GM21526 (cell line): ENCODE data around the gene PSD4.

ENCODE experiments used
- ATAC-seq: cut with Tn5 transposase; IDR thresholded peaks from one replicate; pipeline ENCODE4 v1.9.1; 2021; ENCODE audit warnings: moderate library complexity; ENCODE audit not compliant: unreplicated experiment, low FRiP score

Gene PSD4

DNA sequence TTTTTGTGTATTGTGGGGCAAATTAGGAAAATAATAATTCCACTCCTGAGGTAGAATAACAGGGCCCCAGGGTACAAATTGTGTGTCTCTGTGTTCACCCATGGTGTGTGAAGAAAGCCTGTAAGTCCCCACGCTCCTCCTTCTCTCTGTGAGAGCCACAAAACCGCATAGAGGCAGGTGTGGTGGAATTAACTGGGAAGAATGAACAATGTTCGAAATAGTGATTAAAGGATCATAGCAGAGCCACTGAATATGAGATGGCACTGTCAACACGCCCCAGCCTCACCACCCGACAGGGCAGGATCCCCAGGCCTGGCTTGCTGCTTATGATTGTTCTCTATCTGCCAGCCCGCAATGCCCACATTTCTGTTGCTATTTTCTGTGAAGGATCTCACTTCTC is 32.3 kb upstream of the PSD4 start:
- no peak for ATAC-seq

DNA sequence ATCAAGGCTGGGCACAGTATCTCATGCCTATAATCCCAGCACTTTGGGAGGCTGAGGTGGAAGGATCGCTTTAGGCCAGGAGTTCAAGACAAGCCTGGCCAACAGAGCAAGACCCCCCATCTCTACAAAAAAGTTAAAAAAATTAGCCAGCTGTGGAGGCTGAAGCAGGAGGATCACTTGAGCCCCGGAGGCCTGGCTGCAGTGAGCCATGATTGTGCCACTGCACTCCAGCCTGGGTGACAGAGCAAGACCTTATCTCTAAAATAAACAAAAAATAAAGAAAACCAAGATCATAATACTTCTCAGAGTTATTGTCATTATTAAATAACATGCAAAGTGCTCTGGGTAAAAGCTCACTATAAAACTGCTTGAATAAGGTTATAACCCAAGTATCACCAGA is 31.5 kb upstream of the PSD4 start:
- ATAC-seq = no peak

DNA sequence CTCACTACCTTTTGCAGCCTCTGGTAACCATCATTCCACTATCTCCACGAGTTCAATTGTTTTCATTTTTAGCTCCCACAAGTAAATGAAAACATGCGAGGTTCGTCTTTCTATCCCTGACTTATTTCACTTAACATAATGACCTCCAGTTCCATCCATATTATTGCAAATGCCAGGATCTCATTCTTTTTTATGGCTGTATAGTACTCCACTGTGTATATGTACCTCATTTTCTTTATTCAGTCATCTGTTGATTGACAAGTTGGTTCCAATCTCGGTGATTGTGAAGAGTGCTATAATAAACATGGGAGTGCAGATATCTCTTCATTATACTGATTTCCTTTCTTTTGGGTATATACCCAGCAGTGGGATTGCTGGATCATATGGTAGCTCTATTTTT is 29.5 kb upstream of the PSD4 start:
- ATAC-seq = no peak

DNA sequence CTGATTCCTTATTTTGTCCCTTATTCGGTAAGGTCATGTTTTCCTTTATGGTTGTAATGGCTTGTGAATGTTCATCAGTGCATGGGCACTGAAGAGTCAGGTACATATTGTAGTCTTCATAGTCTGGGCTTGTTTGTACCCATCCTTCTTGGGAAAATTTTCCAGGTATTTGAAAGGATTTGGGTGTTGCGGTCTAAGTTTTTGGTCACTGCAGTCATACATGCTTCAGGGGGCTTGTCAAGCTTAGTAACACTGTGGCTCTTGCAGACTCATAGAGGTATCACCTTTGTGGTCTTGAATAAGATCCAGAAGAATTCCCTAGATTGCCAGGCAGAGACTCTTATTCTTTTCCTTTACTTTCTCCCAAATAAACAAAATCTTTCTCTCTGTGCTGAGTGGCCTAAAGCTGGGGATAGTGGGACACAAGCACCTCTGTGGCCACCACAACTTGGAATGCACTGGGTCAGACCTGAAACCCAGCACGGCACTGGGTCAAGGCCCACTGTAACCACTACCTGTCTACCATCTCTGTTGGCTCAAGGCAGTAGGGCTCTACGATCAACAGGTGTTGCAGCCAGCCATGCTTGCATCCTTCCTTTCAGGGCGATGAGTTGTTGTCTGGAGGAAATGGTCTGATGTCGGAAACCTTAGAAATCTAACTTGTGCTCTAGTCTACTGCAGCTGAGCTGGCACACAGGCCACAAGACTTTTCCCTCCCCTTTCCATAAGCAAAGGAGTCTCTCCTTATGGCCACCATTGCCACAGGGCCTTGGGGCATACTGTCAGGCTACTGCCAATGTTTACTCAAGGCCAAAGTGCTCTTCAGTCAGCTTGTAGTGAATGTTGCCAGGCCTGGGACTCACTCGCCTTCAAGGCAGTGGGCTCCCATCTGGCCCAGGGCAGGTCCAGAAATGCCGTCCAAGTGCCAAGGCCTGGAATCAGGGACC is 24.9 kb upstream of the PSD4 start:
- no peak for ATAC-seq

DNA sequence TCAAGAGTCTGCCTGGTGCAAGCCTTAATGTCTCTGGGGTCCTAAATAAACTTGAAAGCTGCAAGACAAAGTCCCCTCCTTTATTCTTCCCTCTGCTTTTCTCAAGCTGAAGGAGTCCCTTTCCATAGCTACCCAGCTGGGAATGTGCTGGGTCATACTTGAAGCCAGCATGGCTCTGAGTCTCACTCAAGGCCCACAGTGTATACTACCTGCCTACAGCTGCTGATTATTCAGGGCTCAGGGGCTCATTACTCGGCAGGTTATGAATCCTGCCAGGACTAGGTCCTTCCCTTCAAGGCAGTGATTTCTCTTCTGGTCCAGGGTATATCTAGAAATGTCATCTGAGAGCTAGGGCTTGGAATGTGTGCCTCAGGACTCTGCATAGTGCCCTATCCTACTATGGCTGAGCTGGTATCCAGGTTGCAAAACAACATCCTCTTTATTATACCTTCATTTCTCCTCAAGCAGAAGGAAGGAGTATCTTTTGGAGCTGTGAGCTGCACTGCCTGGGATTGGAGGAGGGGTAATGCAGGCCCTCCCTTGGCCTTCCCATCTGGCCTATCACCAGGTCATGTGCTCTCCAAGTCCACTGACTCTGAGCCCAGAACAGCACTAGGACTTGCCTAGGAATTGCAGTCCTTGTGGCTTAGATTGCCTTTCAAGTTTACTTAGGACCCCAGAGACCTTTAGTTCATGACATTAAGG is 24.1 kb upstream of the PSD4 start:
- ATAC-seq = no peak

DNA sequence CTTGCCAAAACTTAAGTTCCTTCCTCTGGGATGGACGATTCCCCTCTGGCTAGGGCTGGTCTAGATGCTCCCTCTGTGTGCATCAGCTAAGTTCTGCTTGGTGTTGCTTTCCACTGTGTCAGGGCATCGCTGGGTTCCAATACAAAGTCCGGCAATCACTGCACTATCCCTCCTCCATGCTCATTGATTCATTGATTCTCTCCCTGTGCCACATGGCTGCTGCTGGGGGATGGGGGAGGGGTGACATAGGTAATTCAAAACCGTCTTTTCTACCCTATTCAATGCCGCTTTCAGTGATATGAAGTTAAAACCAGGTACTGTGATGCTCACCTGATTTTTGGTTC is 23.5 kb upstream of the PSD4 start:
- ATAC-seq = no peak

DNA sequence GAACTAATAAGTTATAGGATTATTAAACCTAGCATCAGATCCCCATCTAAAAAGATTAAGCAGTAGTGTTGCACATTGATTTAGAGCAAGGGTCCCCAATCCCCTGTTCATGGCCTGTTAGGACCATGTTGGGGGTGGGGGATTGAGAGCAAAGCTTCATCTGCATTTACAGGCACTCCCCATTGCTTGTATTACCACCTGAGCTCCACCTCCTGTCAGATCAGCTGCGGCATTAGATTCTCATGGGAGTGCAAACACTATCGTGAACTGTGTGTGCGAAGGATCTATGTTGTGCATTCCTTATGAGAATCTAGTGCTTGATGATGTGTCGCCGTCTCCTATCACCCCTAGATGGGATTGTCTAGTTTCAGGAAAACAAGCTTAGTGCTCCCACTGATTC is 18.4 kb upstream of the PSD4 start:
- no peak for ATAC-seq

DNA sequence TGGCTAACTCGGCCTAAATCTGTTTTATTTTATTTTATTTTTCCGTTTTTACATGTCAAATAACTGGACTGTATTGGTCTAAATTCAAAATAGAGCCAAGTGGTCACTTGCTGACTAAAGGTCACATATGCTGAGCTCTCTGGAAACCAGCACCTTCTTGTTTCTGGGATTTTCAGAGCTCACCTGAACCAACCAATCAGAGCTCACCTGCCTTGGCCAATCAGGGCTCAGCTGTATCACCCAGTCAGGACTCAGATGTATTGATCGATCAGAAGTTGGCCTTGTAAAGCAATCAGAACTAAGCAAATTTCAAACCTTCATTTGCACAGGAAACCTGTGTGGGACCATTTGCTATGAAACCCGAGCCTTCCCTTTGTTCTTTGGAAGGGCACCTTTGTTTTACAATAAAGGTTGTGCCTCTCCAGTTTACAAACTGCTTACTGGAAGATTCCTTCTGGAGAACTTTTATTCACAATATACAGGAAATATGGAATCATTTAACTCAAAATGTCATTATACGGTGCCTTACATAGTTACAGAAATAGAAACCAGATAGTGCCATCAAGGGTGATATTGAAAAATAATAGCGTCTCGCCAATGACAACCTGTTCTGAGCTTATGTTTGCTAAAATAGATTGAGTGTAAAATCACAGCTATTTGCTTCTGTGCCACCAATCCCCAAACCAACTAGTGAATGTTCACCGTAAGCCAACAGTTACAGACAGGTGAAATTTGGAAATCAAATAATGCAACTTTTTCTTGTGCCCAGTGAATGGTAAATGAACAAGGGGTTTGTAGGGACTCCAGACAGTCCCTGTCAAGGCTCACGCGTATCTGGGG is 17.3 kb upstream of the PSD4 start:
- ATAC-seq = no peak

DNA sequence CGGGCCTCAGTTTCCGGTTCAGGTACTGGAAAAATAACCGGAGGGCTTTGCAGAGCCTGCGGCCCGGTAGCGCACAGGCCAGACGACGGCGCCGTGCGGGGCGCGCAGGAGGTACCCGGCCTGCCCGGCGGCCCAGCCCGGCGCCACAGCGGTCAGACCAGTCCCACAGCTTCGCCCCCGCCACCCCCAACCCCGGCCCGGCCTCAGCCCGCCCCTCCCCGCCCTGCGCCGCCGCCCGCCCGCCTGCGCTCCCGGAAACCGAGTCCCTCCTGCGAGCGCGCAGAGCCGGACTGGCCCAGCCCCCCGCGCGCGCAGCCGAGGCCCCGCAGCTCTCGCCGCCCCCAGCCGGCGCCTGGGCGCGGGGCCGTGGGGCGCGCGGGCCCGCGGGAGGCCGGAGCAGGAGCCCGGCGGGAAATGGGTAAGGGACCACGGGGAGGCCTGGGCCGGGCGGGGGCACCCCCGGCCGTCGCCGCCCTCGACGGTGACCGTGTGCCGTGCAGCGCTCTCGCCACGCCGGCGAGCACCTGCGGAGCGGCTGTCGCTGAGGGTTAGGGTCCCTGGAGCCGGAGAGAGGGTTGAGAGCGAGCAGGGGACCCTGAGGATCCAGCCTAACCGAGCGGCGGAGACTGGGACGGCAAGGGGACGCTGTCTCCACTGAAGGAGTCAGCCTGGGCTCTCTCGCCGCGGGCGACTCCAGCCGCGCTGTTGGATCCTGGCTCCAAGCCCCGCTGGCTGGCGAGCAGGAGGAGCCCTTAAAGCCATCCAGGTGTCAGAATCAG is 16.5 kb upstream of the PSD4 start:
- no peak for ATAC-seq

DNA sequence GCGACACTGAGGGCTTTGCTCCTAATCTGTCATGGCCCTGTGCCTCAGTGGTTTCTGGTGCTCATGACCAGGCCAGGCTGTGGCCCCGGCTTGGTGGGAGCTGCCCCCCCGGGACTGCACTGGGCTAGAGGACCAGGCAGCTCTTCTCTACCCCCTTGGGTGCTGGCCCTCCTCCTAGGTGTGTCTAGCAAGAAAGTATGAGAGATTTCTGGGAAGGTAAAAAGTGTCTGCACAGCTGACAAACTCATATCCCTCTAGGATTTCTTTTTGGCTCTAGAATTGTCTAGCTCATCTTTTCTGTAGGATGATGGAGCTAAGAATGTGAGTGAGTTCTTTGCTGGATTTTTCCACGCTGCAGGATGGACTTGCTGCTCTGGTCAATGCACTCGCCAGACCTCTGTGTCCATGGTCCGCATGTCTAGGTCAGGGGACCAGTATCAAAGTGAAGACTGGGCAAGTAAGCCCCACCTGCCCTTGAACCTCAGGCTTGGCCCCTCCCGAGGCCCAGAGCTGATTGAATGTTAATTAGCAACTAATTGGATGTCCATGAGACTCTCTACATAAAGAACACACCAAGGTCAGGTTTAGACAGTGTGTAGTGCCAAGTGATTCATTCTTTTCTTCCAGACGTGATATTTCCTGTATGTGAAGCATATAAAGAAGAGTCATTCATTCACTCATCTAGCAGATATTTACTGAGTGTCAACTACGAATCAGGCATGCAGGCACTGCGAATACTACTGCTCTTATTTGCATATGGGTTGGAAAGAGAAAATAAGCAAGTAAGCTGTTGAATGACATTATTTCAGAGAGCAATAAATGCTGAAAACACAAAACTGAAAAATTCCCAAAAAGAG is 15.6 kb upstream of the PSD4 start:
- no peak for ATAC-seq

DNA sequence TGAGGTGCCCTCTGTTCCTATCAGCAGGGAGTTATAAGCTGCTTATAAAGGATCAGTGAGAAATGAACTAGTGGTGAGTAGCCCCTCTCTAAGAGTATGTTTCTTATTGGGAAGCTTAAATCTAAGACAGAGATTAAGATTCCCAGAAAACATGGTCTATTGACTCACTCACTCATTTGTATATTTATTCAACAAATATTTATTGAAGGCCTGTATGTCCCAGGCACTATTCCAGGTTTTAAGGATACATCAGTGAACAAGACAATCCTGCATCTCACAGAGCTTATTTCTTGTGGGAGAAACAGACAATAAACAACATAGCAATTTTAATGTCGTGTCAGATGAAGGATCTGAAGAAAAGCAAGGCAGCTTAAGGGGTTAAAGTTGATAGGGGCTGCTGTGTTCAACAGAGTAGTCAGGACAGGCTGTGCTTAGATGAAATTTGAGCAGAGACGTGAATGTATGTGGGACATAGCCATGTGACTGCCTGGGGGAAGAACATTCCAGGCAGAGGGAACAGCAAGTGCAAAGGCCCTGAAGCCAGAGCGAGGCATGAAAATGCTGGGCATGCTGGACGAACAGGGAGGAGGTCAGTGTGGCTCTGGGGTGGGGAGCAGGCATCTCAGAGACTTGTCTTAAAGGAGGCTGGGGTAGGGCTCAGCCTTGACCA is 14.8 kb upstream of the PSD4 start:
- no peak for ATAC-seq

DNA sequence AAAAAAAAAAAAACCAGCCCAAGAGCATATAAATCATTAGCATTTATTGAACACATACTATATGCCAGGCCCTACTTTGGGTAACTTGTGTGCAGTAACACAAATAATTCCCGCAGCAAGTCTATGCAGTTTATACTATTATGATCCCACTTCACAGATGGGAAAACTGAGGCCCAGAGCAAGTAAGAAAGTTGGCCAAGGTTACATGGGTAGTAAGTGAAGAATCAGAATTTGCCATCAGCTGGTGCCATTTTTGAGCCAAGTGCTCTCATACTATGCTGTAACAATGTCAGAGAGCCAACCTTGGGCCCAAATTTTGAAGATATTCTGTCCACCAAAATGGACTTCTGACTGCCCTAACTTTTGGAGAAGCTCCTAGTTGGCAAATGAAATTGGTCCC is 13.5 kb upstream of the PSD4 start:
- ATAC-seq = no peak

DNA sequence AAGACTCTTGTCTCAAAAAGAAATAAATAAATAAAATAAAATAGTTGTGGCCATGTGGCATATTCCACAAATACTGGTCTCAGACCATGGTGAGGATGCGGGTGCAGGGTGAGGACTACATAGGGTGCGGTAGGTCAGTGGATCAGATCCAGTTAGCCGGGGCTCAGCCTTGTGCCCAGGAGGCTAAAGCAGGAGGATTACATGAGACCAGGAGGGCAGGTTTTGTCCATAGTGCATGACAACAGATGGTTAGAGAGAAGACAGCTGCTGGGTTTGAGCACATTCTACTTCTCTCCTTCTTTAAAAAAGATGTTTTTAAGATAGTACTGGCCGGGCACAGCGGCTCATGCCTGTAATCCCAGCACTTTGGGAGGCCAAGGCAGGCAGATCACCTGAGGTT is 12.8 kb upstream of the PSD4 start:
- no peak for ATAC-seq

DNA sequence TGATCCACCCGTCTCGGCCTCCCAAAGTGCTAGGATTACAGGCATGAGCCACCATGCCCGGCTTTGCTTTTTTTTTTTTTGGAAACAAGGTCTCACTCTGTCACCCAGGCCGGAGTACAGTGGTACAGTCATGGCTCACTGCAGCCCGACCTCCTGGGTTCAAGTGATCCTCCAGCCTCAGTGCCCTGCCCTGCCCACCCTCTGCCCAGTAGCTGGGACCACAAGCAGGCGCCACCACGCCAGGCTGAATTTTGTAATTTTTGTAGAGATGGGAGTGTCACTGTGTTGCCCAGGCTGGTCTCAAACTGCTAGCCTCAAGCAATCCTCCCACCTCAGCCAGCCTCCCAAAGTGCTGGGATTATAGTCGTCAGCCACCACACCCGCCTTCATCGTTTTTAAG is 11.6 kb upstream of the PSD4 start:
- no peak for ATAC-seq

DNA sequence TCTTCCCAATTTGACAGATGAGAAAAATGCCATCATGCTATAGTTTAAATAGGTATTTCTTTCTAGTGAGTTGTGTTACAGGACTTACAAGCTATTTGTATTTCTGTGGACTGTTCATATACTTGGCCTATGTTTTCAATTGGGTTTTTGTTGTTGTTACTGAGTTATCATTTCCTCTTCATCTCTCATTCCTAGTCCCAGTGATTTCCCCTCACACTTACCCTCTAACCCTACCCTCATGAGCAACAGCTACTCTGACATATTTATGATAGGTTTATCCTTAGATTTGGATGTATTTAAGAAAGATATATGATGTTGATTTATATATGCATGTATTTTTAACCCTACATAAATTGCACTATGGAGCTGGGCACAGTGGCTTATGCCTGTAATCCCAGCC is 10.9 kb upstream of the PSD4 start:
- ATAC-seq = no peak

DNA sequence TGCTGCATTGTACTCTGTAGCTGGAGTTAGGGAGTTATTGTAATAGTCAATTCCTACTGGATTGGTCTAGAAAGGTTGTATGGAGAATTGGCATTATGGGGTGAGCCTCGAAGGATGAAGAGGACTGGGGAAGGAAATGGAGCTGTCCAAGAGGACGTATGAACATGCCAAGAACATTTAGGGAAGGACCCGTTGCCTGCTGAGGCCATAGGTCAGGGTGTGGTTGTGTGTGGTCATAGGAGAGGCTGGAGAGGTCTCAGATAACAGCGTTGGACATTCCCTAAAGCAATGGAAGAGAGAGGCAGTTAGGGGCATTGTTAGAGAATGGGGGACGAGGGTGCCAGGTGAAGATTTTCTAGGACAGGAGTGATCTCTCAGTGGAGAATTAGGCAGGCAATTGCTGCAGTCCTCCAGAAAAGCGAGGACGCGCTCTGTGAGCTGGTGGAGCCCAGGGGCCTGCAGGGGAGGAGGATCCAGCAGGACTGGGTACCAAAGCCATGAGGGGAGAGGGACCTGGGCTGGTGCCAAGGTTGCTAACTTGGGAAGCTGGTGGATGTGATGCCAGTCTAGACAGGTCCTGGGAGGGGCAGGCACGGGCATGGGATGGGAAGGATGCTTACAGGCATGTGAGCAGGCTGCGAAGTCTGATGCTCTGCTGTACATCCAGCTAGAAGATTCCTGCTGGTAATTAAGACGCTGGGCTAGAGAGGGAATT is 9.4 kb upstream of the PSD4 start:
- no peak for ATAC-seq

DNA sequence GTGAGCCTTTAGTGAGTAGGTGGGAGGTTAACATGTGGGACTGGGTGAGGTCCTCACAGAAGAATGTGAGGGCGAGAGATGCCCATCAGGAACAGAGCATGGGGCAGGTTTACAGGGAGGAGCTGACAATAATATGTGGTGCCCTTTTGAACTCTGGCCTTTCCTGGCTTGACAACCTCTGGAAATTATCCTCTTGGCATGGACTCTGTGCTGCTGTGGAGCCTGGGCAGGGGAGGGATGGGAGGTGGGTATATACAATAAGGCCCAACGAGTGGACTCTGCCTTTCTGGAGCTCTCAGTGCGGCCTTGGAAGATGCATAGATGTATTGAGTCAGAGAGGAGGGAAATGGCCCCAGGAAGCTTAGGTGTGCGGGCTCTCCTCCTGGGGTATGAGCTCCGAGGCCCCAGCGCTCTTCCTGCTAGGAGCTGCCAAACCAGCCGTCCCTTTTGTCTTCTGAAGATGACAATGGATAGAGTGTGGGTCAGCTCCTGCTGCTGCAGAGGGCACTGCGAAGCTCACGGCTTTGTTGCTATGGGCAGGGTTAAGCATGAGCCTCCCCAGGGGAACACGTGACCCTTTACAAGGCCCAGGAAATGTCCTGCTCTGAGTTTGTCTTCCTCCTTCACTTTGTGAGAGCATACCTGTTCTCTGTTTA is 8.7 kb upstream of the PSD4 start:
- ATAC-seq = no peak

DNA sequence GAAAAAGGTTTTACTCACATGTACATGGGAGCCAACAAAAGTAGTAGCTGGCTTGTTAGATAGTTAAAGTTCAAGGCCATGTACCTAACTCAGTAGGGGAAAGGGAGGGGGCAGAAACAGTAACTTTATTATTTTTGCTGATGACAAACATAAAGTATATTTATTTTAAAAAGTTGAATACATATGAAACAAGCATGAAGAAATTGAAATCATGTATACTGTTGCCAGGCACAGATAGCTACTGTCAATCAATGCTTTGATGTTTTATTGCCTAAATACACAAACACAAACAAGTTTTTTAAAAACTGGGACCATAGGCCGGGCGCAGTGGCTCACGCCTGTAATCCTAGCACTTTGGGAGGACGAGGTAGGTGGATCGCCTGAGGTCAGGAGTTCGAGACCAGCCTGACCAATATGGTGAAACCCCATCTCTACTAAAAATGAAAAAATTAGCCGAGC is 7.6 kb upstream of the PSD4 start:
- no peak for ATAC-seq
